SIG-M5 treated with dmso at 0.1 percent for 504 hours (cell line): Measurements from ENCODE around the gene NFATC3.

ENCODE experiments used
- DNase-seq: peaks from one replicate; lab custom pipeline; 2025; ENCODE audit not compliant: unreplicated experiment; lab: John Stamatoyannopoulos, UW

NFATC3 gene

DNA sequence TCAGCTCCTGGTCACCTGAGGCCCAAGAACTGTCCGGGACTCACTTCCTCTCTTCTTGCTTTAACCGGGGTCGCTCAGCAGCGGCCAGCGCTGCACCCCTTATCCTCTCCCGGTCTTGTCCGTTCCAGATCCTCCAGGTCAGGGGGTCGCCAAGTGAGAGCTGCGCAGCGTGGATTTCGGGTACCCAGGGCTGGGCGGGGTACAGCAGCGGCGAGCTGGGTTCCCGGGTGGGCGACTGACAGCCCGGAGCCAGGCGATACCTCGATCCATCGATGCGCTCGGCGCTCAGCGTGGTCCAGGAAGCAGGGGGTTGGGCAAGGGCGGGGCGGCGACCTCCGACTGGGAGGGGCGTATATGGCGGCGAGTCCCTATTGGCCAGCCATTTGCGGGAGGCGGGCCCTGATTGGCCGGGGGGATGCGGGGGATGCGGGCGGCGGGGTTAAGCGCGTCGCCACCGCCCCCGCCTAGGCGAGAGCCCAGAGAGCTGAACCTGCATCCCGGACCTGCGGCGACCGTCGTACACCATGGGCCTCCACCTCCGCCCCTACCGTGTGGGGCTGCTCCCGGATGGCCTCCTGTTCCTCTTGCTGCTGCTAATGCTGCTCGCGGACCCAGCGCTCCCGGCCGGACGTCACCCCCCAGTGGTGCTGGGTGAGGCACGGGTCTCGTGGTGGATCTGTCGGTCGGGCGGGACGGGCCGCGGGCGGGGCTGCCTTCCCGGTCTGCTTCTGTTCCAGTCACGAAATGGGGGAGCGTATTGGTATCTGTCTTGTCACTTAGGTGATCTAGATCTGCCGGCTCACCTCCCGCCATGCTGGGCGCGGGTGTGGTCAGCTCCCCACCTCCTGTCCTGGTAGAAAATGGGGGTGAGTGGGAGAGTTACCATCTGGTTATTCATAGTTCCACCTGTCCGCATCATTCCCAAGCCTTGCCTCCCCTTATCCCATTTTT lies 160.0 kb downstream of the NFATC3 start, which contains the start of gene PLA2G15:
Gene PLA2G15 (plus strand): TSS at position 471 of the 951 bp plus-strand sequence. CDS start 54 bp downstream, at position 525.
- peak; percentile 78 for DNase-seq

GRCh38 chr16:68246121-68246520 lies 161.0 kb downstream of the NFATC3 start:
- DNase-seq: no peak

DNA sequence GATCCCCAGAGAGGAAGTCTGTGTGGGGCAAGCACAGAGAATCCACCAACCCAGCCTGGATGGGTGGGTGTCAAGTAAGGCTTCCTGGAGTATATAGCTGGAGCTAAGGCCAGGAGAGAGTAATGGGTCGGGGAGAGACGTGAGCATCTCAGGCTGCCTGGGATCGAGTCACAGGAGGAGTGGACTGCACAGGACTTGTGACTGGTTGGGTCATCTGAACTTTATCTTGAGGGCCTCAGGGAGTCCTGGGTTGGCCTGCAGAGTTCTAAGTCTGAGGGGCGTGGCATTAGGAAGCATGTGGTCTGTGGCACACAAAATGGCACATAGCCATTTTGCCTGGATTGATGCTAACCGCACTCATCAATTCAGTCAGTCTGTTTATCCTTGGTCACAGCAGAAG lies 161.5 kb downstream of the NFATC3 start:
- DNase-seq: no peak

DNA sequence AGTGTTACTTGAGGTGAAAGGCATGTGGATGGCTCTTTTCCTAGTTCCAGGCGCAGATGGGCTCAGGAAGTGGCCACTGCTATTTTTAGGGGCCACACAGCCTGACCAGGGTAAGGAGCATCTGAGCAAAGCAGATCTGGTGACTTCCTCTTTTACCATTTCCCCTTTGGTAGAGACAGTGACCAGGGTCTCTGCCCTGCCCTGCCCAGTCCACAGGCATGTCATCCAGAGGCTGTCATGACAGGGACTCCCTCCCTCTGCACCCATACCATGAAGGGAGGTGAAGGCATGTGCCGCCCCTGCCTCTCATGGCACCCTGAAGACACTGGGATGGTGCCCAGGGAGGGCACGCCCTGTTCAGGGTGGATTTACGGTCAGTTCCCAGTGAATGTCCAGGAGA lies 162.2 kb downstream of the NFATC3 start:
- DNase-seq: no peak

DNA sequence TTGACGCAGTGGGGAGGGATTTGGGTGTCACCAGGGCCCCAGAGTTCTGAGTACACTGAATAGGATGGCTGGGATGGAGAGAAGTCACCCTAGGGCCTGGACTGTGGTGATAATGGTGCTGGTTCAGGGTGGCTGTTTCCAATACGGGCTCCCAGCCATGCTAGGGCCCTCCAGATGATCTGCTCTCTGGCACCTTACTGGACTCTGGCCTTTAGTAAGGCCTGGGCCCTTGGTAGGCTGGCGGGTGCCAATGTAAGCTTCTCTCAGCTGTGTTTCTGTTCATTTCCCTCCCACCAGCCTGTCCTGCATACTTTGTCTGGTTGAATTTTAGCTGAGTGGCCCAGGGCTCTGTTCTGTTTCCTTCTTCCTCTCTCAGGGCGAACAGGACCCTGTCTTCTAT lies 162.8 kb downstream of the NFATC3 start:
- DNase-seq: no peak

- DNase-seq: no peak
Observed at GRCh38 chr16:68249371-68249770, 164.2 kb downstream of the NFATC3 start.

GRCh38 chr16:68250951-68251350 lies 165.8 kb downstream of the NFATC3 start:
- DNase-seq: no peak

GRCh38 chr16:68251832-68252231 lies 166.7 kb downstream of the NFATC3 start:
- no peak for DNase-seq

- DNase-seq: no peak
Observed at GRCh38 chr16:68252383-68252782, 167.2 kb downstream of the NFATC3 start.

- no peak for DNase-seq
Observed at GRCh38 chr16:68253721-68254120, 168.6 kb downstream of the NFATC3 start.

DNA sequence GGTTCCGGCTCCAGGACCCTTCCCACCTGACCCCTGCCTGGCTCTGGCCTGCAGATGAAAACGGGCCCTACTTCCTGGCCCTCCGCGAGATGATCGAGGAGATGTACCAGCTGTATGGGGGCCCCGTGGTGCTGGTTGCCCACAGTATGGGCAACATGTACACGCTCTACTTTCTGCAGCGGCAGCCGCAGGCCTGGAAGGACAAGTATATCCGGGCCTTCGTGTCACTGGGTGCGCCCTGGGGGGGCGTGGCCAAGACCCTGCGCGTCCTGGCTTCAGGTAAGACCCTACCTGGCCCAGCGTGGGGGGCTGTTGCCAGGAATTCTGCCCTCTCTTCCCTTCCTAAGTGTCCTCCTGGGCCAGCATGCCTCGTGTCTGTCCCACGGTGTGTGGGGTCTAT lies 170.5 kb downstream of the NFATC3 start:
- no peak for DNase-seq

GRCh38 chr16:68257251-68257905 lies 172.2 kb downstream of the NFATC3 start:
- peak; percentile 76 for DNase-seq

GRCh38 chr16:68257906-68258800 lies 173.0 kb downstream of the NFATC3 start:
- DNase-seq: no peak

DNA sequence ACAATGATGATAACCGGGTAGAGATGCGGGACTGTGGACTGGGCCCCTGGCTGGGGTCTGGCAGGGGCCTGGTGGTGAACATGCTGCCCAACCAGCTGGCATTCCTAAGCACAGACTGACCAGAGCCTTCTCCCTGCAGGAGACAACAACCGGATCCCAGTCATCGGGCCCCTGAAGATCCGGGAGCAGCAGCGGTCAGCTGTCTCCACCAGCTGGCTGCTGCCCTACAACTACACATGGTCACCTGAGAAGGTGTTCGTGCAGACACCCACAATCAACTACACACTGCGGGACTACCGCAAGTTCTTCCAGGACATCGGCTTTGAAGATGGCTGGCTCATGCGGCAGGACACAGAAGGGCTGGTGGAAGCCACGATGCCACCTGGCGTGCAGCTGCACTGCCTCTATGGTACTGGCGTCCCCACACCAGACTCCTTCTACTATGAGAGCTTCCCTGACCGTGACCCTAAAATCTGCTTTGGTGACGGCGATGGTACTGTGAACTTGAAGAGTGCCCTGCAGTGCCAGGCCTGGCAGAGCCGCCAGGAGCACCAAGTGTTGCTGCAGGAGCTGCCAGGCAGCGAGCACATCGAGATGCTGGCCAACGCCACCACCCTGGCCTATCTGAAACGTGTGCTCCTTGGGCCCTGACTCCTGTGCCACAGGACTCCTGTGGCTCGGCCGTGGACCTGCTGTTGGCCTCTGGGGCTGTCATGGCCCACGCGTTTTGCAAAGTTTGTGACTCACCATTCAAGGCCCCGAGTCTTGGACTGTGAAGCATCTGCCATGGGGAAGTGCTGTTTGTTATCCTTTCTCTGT lies 174.0 kb downstream of the NFATC3 start:
- DNase-seq: no peak

- no peak for DNase-seq
Observed at GRCh38 chr16:68263559-68264127, 178.5 kb downstream of the NFATC3 start.

GRCh38 chr16:68264128-68265077 lies 179.2 kb downstream of the NFATC3 start, which contains the start of gene SLC7A6:
SLC7A6 (plus strand) TSS chr16:68264526; CDS start chr16:68274727, 10,201 bp downstream.
- peak; percentile 67 for DNase-seq

- peak; percentile 81 for DNase-seq
Observed at GRCh38 chr16:68265078-68265920, 180.1 kb downstream of the NFATC3 start.
